GM18502 (cell line): ENCODE results near the gene MAP2.
"Not testable (repeated sequence)": the region's sequence is repeated elsewhere in the genome, so short reads cannot be mapped to it uniquely, and the experiment has no call there.

Experiments
- ATAC-seq: cut with Tn5 transposase; IDR thresholded peaks from one replicate; pipeline ENCODE4 v1.9.1; 2021; ENCODE audit warnings: mild to moderate bottlenecking; ENCODE audit not compliant: unreplicated experiment, poor library complexity

MAP2 gene

DNA sequence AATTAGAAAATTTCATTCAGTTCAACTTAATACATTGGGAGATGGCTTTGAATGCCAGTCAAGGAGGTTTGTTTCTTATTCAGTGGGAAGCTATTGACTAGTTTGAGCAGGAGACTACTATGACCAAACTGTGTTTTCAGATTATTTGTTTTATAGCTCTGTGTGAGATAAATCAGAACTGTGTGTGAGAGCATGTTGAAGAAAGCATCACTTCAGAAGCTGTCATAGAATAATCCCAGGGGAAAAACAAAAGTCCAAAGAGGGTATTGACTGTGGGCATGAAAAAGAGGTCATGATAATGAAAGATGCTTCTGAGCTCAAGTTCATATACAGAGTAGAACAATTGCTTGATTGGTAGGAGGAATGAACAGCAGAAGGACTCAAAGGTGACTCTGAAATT, 160.6 kb downstream of the MAP2 start:
- ATAC-seq, result no peak

DNA sequence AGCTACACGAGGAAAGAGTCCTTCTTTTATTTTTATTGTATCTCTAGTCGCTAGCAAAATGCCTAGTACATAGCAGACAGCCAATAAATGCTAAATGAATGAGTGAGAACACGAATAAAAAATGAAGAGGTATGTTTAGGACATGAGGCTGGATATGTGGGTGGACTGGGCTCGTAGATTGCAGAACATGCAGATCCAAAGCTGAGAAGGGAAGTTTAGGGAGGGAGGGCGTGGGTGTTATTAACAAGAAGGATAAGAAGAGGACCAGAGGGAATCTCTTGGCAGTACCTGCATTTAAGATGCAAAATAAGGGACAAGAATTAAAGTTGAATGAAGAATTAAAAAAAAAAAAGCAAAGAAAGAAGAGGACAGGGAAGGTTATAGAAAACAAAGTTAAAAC, 161.1 kb downstream of the MAP2 start:
- no peak for ATAC-seq

DNA sequence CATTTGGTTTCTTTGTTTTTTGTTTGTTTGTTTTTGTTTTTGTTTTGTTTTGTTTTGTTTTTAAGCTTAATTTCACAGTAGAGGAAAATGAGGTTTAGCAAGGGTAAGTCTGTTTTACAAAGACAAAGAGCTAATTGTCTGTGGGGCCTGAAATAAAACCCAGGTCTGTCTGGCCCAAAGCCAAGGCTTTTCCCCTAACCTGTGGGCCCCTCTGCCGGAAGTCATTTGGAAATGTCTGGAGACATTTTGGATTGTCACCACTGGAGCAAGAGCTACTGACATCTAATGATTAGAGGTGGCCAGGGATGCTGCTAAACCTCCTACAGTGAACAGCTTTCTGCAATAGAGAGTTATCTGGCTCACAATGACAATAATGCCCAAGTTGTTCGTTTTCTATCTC, 167.2 kb downstream of the MAP2 start:
- ATAC-seq, result no peak

DNA sequence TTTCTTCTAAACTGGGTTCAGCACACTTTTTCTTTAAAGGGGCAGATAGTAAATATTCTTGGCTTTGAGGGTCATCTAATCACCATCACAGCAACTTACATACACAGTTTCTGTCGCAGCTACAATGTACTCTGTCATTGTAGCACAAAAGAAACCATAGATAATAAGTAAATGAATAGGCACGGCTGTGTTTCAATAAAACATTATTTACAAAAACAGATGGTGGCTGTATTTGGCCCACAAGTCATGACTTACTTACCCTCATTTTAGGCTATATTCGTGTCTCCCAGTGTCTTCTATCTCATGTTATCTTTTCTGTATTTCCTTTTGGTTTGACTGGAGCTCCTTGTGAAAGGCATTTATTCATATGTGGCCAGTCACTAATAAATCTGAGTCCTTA, 168.3 kb downstream of the MAP2 start:
- no peak for ATAC-seq

DNA sequence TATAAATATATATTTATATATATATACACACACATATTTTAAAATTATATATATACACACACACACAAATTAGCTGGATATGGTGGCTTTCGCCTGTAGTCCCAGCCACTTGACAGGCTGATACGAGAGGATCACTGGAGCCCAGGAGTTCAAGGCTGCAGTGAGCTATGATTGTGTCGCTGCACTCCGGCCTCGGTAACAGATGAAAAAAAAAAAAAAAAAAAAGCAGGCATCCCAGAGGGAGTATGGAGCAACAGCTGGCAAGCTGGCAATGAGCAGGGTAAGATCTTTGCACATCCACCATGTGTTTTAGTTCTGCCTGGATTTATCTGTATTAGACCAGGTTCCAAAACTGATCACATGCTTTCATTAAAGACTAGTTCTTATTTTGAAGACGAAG, 170.1 kb downstream of the MAP2 start:
- no peak for ATAC-seq

DNA sequence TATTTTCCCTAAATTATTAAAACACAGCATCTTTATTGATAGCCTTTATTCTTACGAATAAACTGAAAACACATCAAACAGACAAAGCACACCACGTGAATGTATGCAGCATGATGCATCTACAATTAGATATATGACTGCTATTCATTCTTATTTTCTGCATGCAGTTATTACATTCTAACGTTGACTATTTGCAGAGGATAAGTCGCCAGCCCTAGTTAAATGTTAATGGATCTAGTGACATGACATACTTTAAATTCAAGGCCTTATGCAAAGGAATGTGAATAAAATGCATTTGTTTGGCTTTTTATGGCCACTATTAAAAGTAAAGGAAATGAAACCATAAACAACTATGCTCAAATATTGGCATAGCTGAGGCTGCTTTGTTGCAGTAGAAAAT, 172.4 kb downstream of the MAP2 start:
- no peak for ATAC-seq

DNA sequence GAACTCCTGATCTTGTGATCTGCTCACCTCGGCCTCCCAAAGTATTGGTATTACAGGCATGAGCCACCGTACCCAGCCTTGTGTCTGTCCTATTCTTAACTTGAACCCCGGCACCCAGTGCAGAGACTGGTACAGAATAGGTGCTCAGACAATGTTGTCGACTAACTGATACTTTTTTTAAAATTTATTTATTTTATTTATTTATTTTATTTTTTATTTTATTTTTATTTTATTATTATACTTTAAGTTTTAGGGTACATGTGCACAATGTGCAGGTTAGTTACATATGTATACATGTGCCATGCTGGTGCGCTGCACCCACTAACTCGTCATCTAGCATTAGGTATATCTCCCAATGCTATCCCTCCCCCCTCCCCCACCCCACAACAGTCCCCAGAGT, 174.4 kb downstream of the MAP2 start:
- ATAC-seq, result not testable (repeated sequence)

DNA sequence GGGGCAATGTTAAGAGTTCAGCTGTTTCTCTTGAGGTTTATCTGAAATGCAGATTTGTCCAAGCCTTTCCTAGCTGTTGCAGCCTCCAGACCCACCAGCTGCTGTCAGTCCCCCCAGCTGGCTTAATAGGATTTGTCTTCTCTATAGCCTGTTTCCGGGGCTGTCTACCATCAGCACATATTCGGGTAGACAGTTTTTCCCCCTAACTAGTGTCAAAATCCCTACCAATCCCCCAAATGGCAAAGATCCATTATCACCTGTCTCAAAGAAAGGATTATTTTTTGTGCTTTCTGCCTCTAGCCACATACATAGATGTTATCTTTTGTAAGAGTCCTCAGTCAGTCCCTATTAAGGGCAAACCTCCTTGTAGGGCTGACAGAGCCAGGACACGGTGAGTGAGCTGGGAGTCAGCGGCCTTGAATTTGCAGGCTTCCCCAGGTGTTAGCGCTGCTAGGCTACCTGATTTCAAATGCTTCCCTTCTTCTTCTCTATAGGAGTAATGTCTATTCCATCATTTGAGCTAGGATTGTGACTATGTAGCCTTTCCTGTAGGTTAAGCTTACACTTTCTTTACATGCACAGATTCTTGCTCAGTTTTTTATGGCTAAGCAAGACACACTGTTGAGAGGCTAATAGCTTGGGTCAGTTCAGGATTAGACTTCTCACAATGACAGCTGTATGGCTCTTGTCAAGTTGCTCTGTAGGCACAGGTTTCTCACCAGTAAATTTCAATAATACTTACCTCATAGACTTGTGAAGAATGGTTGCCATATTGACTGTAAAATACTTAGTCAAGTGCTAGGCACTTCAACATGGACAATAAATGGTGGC, 176.7 kb downstream of the MAP2 start:
- ATAC-seq, result no peak

DNA sequence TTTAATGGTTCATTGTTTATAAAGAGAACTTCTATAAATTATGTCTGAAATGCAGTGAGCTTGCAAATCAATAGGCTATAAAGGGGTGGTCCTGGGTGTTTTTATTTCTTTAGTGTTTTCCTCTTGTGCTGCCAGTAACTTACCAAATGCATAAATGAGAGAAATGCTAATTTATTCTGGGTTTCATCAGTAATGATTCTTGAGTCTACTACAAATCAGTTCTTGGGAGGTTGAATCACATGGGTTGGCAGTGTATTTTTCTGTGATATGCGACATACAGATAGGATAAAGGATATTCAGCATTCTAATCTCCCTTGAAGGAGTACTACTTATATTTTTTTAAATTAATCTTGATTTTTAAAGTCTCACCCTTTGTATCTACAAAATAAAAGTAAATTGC, 177.7 kb downstream of the MAP2 start:
- ATAC-seq, result no peak

DNA sequence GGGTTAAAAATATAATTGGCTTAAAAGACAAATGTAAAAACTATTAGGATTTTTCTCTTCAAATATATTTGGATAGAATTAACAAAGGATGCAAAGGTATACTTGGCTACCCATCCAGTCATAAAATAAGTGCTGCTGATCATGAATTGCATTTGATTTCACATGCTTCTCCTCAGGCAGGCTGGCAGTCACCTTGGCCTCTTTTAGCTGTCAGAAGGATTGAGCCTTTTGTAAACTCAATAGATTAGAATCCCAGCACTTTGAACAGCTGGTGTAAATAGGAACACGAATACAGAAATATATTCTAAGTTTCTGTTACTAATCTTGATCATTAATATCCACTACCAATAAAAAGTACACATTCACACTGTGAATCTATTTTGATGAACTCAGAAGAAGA, 178.4 kb downstream of the MAP2 start:
- no peak for ATAC-seq

DNA sequence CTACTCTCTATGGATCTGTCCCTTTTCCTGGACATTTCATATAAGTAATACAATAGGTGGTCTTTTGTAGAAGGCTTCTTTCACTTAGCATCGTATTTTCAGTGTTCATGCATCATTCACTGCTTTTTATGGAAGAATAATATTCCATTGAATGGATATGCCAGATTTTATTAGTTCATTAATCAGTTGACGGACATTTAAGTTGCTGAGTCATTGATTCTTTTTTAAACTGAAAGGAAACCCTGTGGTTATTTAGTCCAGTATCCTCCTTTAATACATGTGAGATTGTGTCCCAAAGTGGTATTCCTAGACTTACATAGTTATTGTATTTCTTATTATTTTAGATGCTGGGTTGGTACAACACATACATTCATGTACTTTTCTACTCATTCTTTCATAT, 185.7 kb downstream of the MAP2 start:
- no peak for ATAC-seq

DNA sequence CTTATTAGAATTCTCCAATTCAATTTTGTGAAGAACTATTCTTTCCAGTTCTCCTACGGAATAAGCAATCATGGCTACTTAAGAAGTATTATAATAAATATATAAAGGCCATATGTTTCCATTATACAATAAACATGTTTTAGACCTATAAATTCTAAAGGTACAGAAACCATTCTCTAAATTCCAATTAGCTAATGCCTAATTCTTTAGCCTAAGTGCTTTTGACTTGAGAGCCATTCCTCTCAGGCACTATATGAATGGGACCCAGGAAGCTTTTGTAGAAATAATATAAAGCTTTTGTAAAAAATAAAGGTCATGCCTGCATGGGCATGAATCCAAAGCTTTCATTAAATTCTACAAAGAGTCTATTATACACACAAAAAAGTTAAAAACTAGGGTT, 186.8 kb downstream of the MAP2 start:
- no peak for ATAC-seq

DNA sequence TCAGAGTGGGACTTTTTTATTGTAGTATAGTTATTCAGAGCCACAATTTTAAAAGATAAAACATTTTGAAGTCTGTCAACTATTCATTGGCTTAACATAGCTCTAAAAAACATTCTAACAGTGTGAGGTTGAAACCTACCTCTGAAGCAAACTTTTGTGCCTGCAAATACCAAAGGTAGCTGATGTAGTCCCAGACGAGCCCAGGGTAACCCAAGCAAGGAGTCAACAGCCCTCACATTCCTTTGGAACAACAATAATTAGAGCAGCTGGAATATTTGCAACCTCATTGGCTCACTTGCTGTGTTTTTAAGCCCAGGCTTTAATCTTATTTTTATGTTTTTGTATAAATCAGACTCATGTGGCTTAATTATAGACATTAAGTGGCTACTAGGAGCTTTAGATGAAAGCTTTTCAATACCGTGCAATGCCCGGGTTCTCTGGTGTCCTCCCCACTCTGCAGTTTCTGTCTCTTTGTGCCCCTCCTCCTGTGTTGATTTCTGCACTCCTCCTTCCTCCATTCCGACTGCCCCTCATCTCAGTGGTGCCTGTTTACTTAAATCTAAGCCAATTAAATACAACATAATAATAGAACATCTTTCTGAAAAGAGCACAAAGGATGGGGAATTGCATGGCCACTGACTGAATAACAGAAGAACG, 189.9 kb downstream of the MAP2 start:
- no peak for ATAC-seq

DNA sequence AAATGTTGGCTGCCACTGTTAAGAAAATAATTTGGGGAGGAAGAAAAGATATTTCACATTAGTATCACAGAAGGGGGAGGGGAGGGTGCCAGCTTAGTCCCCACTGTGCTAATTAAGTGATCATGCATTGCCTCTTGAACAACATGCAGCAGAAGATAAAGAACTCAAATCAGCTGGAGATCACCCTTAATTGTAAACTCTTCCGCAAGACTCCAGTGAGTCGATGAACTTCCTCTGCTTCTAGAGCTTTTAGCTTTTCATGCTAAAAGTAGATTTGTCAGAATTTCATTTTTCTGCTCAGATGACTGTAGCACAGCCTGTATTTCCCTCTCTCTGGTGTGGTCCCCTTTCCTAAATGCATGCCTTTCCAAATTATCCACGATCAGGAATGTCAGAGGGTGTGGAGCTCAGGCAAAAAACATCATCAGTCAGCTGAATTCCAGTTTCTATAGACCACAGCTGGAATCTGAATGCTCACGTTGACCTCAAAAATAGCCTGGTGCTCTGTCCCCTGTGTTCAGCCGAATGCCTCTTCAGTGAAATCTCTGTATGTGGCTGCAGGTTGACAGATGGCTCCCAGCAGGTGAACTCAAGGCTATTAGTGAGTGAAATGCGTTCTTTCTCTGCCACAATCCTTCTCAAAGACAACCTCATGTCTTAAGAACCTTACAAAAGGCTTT, 191.0 kb downstream of the MAP2 start:
- no peak for ATAC-seq

DNA sequence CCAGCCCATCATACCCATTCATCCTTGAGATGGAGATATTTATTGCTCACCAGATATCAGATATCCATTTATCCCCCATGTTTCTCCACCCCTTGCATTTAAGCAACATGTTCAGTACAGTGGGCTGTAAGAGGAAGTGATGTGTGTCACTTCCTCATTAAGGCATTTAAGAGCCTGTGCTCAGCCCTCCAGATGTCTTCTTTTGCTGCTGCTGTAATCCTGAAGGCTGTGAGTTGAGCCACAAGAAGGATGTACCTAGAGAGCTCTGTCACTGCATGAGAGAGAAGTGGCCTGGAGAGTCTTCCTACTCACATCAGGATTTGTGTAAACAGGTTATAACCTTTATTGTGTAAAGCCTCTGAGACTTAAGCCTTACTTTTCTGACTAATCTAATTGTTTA, 195.9 kb downstream of the MAP2 start:
- ATAC-seq, result peak; percentile 87

DNA sequence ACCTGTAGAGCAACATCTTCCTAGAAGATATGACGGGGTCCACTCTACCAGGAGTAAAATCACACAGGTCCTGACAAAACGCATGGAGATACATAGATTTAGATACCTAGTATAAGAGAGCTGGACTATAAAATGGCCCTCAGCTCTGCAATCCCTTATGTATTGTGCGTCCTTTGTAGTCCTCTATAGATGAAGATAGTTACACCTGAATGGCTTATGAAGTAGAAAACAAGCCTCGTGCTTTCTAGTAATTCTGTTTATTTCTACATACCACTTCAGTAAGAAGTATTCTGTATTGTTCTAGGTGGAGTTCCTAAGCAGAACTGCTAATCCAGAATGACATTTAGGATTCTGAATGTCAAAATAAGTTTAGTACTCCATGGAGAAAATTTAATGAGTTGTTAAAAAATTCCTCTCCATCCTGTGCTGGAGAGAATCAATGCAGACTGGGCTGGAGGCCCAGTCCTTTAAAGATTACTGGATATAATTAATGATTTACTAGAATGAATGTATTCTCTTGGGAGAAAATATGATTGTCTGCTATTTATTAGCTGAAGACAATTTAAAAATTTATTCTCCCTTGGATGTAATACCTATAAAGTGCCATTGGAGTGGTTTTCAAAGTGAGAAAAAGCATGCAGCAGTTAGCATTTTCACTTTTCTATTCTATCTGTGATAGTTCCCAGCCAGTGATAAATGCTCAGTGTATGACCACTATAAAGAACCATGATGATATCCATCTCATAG, 200.5 kb downstream of the MAP2 start:
- ATAC-seq, result no peak

DNA sequence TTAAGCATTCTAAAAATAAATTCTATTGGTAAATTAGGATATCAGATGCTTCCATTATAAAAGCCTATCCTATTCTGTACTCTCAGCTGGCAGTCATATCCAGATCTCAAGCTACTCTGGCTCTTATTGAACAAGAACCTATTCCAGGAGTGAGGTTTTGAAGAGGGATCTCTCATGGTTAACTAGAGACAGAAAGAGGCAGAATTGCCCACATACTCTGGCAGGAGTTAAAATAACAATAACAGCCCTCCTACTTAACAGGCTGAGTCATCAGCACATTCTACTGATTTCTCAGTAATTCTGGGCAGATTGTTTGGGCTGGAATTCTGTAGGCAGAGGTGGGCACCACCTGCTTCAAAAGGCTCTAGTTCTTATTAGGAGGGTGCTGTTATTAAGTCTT, 205.8 kb downstream of the MAP2 start:
- ATAC-seq, result no peak

DNA sequence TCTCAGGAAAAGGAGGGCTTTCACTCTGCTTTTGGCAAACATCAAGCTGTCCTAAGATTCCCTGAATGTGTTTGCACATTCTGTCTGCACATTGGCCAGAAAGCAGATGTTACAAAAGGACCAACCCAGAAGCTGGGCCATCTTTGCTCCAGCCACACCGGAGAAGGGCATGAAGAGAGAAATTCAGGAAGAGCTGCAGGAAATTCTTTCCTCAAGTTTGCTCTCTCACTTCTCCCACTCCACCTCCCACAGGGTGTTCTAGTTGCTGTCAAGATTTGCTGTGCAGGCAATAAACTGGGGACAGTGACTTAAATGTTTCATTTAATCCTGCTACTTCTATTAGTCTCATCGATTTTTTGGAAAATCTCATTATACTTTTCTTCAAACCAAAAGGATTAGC, 210.1 kb downstream of the MAP2 start:
- ATAC-seq, result no peak

DNA sequence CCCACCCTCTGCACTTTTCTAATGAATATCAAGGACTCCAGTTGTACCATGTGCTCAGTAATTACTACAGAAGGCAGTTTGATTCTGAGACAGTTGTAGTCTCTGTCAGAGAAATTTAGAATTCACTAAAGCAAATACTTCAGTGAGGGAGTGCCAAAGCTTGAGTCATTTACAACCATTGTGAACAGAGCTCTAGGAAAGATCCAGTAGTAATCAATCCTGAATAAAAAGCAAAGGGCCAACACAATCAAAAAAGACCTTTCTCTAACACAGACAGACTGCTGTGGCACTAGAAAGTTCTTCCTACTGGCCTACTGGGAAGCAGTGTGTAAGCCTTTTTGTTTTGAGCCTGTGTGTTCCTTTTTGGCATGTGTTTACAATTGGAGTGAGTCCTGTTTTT, 212.2 kb downstream of the MAP2 start:
- no peak for ATAC-seq

DNA sequence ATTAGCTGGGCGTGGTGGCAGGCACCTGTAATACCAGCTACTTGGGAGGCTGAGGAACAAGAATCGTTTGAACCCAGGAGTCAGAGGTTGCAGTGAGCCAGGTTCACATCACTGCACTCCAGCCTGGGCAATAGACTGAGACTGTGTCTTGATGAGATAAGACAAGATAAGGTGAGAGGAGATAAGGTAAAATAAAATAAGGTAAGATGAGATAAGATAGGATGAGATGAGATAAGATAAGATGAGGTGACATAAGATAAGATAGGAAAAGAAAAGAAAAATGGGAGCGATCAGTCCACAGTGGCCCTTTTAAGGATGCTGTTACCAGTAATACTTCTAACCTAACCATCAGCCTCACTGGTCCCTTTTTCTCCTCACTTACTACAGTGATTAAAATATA, 213.4 kb downstream of the MAP2 start:
- ATAC-seq, result no peak

DNA sequence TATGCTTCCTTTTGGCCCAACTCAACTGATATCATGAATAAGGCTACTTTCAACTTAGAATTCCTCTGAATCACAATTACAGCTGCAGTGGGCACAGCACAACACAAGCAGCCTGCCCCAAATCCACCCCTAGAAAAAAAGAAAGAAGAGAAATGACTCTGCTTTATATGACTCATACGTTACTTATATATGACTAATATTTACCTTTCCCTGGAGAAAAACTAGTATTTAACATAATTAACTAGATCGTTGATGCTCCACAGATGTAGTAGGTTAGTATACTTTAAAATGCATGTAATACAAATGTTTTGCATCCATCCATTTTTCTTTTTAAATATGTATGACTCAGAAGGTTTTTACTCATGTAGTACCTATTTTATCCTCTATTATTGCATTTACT, 214.5 kb downstream of the MAP2 start:
- ATAC-seq, result no peak
